Measurements from ENCODE around the gene FBXO28.

DNA sequence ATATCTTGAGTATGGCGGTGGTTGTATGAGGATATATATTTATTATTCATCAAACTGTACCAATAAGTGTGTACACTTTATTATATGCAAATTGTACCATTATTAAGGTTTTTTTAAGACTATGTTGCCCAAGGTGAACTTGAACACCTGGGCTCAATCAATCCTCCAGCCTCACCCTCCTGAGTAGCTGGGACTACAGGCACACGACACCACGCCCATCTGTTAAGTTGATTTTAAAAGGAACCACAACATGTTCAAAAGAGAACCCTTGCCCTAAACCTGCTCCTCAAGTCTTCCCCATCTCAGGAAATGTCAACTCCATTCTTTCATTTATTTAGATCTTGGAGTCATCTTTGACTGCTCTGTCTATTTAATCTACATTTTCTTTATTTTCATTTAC, 24.3 kb upstream of the FBXO28 start:
- TF ChIP-seq, protein P1, sequence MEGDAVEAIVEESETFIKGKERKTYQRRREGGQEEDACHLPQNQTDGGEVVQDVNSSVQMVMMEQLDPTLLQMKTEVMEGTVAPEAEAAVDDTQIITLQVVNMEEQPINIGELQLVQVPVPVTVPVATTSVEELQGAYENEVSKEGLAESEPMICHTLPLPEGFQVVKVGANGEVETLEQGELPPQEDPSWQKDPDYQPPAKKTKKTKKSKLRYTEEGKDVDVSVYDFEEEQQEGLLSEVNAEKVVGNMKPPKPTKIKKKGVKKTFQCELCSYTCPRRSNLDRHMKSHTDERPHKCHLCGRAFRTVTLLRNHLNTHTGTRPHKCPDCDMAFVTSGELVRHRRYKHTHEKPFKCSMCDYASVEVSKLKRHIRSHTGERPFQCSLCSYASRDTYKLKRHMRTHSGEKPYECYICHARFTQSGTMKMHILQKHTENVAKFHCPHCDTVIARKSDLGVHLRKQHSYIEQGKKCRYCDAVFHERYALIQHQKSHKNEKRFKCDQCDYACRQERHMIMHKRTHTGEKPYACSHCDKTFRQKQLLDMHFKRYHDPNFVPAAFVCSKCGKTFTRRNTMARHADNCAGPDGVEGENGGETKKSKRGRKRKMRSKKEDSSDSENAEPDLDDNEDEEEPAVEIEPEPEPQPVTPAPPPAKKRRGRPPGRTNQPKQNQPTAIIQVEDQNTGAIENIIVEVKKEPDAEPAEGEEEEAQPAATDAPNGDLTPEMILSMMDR (IDR thresholded peaks at IDR 0.05) = no peak
- no peak for TF ChIP-seq EP300 (IDR thresholded peaks at IDR 0.05)
- no peak for TF ChIP-seq POLR2AphosphoS5 (IDR thresholded peaks at IDR 0.05)

Data from sigmoid colon (tissue), 4 donors.